HG03378 (cell line): ENCODE data around the gene CREG2.
A peak's percentile ranks its signal among the peaks of the same experiment; 100 is the strongest.
"Not testable (repeated sequence)": the region's sequence is repeated elsewhere in the genome, so short reads cannot be mapped to it uniquely, and the experiment has no call there.

Source experiments
- ATAC-seq: cut with Tn5 transposase; IDR thresholded peaks from one replicate; pipeline ENCODE4 v1.9.1; 2021; ENCODE audit warnings: mild to moderate bottlenecking, moderate library complexity; ENCODE audit not compliant: unreplicated experiment

The CREG2 gene

DNA sequence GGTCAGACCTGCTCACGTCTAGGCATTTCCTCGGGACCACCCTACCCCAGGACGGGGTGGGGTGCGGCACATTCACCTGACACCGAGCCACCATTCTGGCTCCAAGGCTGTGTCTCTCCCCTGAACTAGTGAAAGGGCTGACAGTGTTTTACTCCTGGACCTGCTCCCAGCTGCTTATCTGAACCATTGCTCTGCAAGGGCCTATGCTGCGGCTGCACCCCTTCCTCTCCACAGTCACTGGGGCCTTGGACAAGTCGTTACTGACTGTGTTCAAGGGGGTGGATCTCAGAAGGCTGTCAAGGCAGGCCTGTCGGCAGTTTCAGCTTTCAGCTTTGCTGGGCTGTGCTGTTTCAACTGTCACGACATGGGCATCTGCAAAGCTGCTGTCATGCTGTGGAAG lies 11.7 kb downstream of the CREG2 start:
- ATAC-seq: no peak

GRCh38 chr2:101374821-101375561 lies 12.3 kb downstream of the CREG2 start:
- no peak for ATAC-seq

GRCh38 chr2:101372792-101373191 lies 14.5 kb downstream of the CREG2 start:
- no peak for ATAC-seq

GRCh38 chr2:101371636-101372035 lies 15.7 kb downstream of the CREG2 start:
- ATAC-seq: no peak

DNA sequence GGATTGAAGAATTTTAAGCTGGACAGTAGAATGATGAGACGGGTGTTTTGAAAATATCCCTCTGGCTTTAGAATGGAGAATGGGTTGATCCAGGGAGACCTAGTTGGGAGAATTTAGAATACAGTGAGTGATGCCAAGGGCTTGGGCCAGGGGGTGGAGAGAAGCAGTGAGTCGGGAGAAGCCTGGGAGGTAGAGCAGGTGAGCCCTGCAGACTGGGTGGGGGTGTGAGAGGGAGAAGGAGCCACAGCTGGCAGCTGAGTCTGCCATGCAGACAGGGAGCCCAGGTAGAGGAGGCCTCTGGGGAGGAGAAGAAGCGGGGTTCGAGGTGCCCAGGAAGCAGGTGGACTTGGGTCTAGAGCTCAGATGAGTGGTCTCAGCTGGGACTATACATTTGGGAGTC lies 18.2 kb downstream of the CREG2 start:
- ATAC-seq: no peak

DNA sequence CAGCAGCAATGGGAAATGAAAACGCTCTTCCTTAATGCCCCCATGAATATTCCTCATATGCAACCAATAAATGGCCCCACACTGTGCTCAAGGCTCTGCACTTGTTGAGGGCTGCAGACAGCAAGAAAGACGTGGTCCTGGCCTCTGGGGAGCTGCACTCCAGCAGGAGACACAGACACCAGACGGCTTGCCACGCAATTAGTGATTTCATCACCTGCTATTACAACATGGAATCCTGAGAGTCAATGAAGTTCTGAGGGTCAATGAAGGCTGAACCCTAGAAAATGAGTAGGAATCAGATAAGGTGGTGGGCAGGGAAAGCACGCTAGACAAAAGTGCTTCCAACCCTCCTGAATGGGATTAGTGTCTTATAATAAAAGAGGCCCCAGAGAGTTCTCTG lies 18.9 kb downstream of the CREG2 start:
- no peak for ATAC-seq

DNA sequence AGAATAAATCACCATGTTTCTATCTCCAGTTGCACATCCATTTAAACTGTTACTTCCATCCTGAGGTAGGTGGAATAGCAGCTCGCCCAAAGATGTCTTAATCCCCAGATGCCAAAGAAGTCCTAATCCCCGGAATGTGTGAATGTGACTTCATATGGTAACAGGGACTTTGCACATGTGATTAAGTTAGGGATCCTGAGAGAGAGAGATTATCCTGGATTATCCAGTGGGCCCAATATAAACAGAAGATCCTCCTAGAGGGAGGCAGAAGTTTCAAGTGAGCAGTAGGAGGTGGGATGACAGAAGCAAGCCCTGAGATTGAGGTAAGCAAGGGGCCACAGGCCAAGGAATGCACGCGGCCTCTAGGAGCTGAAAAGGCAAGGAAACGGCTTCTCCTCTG lies 19.8 kb downstream of the CREG2 start:
- no peak for ATAC-seq

DNA sequence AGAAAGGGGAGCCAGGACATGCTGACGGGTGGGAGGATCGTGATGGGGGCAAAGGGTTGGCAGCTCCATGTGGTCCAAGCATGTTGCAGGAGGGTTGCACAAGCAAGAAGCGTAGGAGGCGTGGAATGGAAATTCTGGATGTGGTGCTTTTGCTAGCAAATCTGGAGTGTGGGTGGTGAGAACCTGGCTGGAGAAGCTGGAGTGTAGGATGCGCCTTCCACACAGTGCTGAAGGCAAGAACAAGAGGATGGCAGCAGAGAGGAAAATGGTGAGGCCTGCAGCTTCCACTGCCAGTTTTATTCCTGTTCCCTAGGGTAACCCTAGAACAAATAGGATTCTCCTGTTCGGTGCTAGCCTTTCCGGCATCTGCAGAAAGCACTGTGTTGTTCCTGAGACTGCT lies 22.4 kb downstream of the CREG2 start:
- no peak for ATAC-seq

- ATAC-seq: no peak
These were observed 24.5 kb downstream of the CREG2 start for GRCh38 chr2:101362777-101363176.

GRCh38 chr2:101362316-101362715 lies 25.0 kb downstream of the CREG2 start:
- no peak for ATAC-seq

DNA sequence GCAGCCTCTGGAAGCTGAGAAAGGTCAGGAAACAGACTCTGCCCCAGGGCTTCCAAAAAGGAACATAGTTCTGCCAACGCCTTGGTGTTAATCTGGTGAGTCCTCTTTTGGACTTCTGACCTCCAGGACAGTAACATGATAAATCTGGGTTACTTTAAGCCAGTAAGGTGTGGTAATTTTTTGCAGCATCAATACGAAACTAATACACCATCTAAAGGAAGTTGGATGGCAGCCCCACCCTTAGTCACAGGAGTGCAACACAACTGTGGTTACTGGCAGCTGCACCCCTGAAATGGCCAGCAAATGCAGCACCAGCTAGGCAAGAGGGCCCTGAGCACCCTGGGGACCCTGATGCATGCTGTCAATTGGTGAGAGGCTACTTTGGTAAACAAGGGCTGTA lies 25.8 kb downstream of the CREG2 start:
- peak; percentile 58 for ATAC-seq

DNA sequence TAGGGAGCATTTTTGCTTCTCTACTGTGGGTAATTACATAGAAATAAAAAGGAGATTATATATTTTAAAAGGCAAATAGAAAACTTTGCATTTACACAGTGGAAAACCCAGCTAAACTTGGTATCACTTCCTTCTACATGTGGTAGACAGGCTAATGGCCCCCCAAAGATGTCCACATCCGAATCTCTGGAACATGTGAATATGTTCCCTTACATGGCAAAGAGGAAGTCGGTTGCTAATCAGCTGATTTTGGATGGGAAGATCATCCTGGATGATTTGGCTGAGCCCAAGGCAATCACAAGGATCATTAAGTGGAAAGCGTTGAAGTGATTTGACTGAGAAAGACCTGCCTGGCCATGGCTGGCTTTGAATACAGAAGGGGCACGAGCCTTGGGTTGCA lies 26.2 kb downstream of the CREG2 start:
- ATAC-seq: no peak

DNA sequence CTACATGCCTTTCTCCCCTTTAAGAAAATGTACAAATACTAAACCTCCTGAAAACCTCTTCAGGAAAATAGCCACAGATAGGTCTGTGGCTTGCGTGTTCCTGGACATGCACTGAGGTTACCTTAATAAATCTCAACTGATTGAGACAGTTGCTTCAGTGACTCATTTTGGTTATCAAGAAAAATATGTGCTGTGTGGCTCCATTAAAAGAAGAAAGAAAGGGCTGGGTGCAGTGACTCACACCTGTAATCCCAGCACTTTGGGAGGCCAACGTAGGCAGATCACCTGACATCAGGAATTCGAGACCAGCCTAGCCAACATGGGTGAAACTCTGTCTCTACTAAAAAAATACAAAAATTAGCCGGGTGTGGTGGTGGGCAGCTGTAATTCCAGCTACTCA lies 27.1 kb downstream of the CREG2 start:
- no peak for ATAC-seq

GRCh38 chr2:101359410-101359954 lies 27.8 kb downstream of the CREG2 start:
- ATAC-seq: no peak

DNA sequence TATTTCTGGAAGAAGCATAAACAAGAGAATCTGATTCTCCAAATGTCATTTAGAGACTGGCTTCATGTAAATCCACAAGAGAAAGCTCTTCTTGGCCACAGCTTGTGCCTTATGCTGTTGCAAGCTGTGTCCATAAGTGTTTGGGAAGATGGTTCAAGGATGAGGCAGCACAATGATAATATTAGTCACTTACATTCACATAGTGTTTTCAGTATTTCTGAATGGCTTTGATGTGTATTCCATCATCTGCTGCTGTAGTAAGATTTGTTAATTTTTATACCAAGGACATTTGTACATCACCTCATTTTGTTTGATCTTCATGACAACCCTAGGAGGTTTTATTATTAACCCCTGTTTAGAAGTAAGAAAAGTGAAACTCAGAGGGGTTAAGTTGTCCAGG lies 29.9 kb downstream of the CREG2 start:
- ATAC-seq: no peak

- no peak for ATAC-seq
These were observed 30.8 kb downstream of the CREG2 start for GRCh38 chr2:101356521-101356920.

- no peak for ATAC-seq
These were observed 31.2 kb downstream of the CREG2 start for GRCh38 chr2:101356055-101356454.

DNA sequence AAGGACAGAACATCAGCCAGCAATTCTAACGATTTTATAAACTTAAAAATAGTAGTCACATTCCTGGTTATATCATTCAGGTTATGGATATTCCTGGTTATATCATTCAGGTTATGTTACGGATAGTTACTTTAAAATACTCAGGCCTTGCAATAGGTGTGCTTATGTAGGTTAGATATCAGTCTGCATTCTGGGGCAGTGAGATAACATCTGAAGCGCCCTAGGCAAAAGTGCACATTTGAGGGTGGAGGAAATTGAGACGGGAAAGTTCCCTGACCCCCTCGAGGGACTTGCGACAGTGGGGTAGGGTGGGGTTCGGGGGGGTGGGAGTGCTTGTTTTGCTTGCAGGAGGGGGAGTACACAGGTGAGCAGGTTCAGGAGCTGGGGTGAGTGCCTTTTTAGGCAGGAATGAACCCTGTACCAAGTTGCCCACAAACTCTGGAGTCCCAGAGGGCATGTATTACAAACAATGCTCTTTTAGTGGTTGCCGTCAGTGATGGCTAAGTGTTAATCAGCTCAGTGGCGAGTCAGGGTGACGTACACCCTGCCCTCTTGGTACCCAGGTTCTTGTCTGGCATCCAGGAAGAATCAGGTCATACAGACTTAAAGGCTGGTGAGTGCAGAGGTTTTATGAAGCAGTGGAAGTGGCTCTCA lies 31.8 kb downstream of the CREG2 start:
- no peak for ATAC-seq

- no peak for ATAC-seq
These were observed 32.6 kb downstream of the CREG2 start for GRCh38 chr2:101354420-101355311.

- not testable (repeated sequence) for ATAC-seq
These were observed 34.7 kb downstream of the CREG2 start for GRCh38 chr2:101352631-101353030.

DNA sequence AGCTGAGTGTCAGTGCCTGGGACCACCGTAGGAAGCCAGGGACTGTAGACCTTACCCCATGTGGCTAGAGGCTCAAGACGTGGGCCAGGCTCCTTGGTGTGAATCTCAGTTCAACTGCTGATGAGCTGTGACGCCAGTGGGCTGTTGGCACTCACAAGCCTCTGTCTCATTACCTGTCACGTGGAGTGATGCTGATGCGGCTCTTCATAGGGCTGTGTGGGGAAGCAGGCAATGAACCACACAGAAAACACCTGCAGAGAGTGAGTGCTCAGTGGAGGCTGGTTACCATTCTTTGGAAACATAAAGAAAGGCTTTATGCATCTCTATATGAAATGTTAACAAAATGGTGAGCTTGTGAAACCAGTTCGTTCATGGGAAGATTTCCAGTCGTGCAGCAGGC lies 36.1 kb downstream of the CREG2 start:
- no peak for ATAC-seq
